SK-N-MC (cell line): ENCODE measurements around the gene PDHB.

Experiments
- EZH2 ChIP-seq: fragments of 200-600 bp; sonication (generic); IDR thresholded peaks from one replicate; pipeline ENCODE4 v1.6.1; 2017; ENCODE audit warnings: antibody characterized with exemption
- FOXP2 ChIP-seq: optimal IDR thresholded peaks from 2 replicates; pipeline ENCODE3; 2011; ENCODE audit warnings: mild to moderate bottlenecking, moderate library complexity; ENCODE audit not compliant: insufficient read depth; ENCODE audit errors: extremely low read length, control extremely low read depth
- POLR2AphosphoS5 ChIP-seq: IDR thresholded peaks from 2 replicates; pipeline ENCODE4 v1.6.1; 2012; ENCODE audit warnings: mild to moderate bottlenecking, low read depth, low read length, borderline replicate concordance

DNA sequence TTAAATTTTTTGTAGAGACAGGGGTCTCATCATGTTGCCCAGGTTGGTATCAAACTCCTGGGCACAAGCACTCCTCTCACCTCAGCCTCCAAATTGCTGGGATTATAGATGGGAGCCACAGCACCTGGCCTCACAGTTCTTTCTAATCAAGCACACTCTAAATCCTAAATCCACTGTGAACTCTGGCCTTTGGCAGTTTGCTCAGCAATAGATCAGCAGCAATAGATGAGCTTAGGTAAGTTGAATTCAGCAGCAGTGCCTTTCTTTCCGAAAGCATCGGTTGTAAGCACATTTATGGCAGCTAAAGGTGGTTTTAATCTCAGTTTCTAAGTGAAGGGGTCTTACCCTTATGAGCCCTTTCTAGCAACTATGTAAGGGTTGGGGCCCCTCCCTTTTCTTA is 16.6 kb downstream of the PDHB start:
- TF ChIP-seq POLR2AphosphoS5, result no peak
- TF ChIP-seq EZH2, result no peak
- TF ChIP-seq FOXP2, result no peak
